GM12872 (cell line): ENCODE results near the gene NAGLU.

Experiments
- CTCF ChIP-seq: IDR thresholded peaks from 3 replicates; pipeline ENCODE4 v1.5.1; 2011; ENCODE audit warnings: low read depth, mild to moderate bottlenecking, low read length, moderate library complexity; ENCODE audit not compliant: insufficient read depth

Gene NAGLU

GRCh38 chr17:42536048-42536371 lies at the start of gene NAGLU:
Gene NAGLU (plus strand): TSS chr17:42536241. CDS start chr17:42536273, 32 bp downstream.
- TF ChIP-seq CTCF: no peak

- TF ChIP-seq CTCF: no peak
These were observed 48.0 kb upstream of the NAGLU start for GRCh38 chr17:42488032-42488431.

- no peak for TF ChIP-seq CTCF
These were observed 42.7 kb upstream of the NAGLU start for GRCh38 chr17:42493319-42493718.

- TF ChIP-seq CTCF: no peak
These were observed 41.4 kb upstream of the NAGLU start for GRCh38 chr17:42494673-42495072.

GRCh38 chr17:42498828-42499227 lies 37.2 kb upstream of the NAGLU start:
- no peak for TF ChIP-seq CTCF

- TF ChIP-seq CTCF: no peak
These were observed 34.0 kb upstream of the NAGLU start for GRCh38 chr17:42502091-42502490.

- no peak for TF ChIP-seq CTCF
These were observed 33.1 kb upstream of the NAGLU start for GRCh38 chr17:42502926-42503325.

GRCh38 chr17:42507671-42508070 lies 28.4 kb upstream of the NAGLU start:
- no peak for TF ChIP-seq CTCF
